CD4-positive, alpha-beta T cell treated with Interleukin-4 for 1 hour (primary cell): ENCODE measurements around the gene CTSL.
A peak's percentile ranks its signal among the peaks of the same experiment; 100 is the strongest.

Experiments
- DNase-seq, 2 donors: peaks; one replicate each; pipeline ENCODE4 v3.0.0-alpha.2; 2020 to 2022

The CTSL gene

DNA sequence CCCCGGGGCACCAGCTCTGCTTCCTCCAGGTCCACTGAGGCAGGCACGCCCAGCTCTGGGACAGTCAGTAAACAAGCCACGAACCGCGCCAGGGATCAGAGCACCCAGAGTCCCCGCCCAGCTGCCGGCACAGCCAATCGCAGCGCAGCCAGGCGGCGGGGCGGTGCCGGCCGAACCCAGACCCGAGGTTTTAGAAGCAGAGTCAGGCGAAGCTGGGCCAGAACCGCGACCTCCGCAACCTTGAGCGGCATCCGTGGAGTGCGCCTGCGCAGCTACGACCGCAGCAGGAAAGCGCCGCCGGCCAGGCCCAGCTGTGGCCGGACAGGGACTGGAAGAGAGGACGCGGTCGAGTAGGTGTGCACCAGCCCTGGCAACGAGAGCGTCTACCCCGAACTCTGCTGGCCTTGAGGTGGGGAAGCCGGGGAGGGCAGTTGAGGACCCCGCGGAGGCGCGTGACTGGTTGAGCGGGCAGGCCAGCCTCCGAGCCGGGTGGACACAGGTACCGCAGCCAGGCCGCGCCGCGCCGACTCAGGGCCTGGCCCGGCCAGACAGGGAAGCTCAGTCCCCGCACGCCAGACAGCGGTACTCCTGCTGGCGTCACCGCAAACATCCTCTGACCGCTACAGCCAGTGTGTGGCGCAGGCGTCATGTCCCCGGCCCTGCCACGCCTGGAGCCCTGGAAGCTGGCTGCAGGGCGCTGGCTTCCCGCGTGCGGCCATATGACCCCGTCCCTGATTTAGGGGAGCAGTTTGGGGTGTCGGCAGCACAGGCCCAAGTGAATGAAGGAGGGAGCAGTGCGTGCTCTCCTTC, at the start of gene CTSL:
CTSL (plus strand) TSS at position 220 of the 810 bp plus-strand sequence. CDS start 1,485 bp downstream, outside the sequence.
- DNase-seq: peak; percentile 39 to 70

DNA sequence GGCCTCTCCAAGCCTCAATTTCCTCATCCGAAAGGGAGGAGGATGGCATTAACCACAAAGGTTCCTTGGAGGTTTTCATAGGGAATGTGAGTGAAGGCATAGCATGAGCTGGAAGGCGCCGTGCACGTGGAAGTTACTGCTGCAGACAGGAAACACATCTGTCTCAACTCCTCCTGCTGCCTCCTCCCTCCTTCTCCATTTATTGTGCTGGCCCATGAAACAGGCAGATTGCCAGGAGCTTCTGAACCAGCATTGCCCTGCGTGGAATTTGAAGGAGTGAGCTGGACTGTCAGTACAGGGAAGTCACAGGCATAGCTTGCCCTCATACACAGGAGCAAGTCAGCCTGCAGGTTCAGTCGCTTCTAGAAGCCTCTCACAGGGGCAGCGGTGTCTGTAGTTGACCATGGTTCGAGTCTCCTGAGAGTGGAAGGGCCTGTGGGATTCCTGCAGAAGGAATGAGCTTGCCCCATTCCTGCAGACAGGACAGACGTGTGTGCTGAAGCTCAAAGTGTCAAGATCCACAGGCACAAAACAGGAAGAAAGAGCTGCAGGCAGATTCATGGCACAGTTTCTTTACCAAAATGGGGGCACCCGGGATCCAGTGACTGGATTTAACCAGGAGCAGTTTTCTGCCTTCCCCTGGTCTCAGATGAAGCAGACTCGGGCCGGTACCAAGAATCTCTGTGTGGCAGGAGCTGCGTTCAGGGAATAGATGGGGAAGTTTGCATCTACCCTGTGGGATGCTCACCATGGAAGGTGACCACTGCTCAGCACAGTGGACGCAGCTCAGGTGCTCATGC, 48.7 kb upstream of the CTSL start:
- no peak for DNase-seq

DNA sequence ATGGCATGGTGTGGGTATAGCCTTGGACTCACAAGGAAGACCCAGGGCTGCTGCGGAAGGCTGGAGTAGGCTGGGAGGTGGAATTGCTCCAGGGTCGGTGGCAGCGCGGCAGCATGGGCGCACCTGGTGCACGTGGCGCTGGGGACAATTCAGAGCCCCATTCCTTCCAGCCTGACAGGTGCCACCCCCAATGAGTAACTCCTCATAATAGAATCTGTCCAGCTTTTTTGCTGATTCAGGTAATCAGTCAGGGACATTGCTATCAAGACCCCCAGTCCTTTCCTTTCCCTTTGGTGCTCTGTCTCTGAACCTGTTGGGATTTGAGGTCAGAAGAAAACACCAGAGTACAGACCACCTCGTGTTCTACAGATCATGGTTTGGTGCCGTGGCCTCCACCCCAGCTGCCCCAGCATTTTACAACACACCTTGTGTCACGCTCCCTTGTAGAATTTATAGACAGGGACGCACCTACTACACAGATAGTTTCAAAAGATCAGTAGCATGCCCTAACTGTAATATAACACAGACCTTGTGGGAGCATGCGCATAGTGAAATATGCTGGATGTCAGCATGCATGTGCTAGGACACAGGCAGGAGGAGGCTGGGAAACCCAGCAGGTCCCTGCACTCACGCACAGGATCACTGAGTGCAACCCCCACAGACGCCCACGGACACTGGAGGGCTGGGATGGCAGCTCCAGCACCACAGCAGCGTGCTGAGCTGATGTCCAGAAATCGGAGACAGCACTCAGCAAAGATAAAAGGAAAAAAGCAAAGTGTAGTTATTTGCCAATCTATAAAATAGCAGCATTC, 47.9 kb upstream of the CTSL start:
- DNase-seq: no peak

DNA sequence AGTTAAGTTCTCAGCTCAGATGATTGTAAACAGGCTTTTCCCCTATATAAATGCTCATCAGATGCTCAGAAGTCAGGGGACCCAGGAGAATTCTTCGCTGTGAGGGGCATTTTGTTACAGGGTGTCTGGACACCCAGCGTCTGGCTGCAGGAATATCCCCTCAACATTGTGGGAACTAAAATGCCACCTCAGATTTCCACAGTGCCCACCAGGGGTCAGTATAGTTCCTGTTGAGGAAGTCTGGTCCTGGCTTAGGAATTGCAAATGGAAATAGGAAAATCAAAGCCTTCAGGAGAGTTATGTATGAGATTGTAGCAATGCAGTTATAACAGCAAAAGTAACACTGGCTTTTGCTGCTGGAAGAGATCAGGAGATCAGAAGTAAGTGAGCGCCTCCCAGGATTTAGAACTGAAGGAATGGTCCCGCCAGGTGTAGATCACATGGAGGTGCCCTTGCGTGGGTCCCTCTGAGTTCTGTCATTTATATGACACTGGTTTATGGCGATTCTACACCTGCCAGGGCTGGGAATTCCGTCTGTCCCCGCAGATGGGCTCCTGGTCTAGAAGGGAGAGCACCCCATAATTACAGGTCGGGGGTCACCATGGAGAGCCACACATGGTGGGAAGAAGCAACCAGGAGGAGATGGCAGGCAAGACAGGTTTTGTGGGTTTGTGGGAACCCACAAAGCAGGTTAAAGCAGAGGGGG, 47.1 kb upstream of the CTSL start:
- peak; percentile 30 to 34 for DNase-seq

DNA sequence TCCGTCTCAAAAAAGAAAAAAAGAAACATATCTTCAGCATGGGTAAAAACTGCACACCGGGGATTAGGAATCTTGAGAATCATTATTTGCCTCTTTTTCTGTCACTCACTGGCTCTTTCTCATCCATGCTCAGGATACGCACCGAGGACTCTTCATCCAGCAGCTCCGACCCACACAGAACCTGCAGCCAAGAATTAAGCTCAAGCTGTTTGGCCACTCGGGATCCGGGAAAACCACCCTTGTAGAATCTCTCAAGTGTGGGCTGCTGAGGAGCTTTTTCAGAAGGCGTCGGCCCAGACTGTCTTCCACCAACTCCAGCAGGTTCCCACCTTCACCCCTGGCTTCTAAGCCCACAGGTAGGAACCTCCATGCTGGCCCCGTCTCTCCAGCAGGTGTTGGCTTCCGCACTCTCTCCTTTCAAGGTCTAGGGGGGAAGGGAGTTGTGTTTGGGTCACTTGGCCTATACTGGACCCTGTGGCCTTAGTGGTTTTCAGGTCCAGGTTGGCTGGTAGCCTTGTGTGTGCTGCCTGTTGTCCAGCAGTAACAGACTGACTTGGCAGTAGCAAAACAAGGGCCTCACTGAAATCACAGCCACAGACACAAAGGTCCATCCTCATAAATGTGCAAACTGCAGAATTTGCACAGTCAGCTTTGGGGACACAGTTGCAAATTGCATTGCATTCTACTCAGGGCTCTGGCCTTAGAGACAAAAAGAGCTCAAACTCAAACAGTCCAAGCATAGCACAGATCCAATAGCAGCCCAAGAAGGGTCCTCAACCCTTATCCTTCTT, 44.5 kb upstream of the CTSL start:
- no peak for DNase-seq

DNA sequence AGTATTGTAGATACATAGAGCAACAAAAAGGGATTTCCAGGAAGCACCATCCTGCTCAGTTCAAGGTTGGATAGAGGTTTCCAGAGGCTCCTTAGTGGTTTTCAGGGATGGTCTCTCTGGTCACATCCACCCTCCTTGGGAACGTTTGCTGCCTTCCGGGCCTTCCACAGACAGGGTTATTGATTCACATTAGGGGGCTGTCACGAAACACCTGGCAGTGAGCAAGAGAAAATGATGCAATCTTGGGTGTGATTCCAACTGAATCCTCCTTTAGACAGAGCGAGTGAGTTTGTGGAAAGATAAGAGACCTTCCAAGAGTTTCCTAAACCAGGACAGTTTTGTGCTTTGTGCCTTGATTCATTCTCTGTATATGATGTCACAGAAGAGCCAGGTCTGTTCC, 43.8 kb upstream of the CTSL start:
- DNase-seq: no peak

DNA sequence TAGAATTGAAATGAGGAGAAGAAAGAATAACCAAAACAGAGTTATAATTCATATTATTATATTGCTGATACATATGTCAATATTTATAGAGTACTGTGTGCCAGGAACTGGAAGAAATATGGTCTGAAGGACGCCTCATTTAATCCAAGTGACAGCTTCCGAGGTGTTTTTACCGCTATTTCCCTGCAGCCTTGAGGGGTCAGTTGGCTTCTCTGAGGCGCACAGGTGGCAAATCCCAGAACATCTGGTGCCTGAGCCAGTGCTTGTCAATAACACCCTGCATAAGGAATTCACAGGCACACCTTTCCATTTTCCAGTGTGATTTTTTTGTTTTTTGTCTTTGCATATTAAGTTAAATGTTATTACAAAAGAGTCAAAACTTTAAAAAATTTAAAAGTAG, 43.3 kb upstream of the CTSL start:
- DNase-seq: no peak

DNA sequence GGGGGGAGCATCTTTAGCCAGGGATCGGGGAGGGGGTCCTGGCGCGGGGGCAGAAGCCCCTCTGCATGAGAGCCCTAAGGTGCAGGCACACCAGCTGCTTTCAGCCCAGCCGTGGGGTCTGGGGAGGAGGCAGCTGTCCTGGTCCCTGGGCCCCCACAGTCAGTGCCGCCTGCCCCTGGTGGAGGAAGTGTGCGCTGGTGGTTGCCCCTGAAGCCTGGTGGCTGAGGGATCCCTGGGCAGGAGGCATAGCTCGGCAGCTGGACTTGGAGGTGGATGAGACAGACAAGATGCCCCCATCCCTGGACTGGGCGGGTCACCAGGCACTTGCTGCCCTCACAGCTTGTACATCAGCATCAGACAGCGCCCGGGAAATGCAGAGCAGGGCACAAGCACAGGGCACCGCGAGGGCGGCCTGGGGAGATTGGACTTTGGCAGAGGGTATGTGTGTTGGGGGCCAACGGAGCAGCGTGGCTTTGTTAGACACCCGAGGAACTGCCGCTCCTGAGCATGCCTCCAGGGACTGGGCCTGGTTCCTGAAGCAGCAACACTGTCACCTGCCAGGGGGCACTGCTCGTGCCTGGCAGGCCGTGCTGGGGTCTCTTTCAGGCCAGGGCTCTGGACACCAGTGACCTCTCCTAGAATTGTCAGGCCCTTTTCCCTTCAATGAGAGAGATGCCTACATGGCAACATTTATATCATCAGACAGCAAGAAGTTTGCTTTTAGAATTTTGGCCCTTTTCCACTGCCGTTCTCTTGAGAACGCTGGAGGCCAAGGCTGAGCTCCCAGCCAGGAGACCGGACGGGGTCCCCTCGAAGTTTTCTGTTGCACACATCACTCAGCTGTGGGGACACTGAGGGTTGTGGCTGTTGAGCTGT, 41.9 kb upstream of the CTSL start:
- DNase-seq: no peak

DNA sequence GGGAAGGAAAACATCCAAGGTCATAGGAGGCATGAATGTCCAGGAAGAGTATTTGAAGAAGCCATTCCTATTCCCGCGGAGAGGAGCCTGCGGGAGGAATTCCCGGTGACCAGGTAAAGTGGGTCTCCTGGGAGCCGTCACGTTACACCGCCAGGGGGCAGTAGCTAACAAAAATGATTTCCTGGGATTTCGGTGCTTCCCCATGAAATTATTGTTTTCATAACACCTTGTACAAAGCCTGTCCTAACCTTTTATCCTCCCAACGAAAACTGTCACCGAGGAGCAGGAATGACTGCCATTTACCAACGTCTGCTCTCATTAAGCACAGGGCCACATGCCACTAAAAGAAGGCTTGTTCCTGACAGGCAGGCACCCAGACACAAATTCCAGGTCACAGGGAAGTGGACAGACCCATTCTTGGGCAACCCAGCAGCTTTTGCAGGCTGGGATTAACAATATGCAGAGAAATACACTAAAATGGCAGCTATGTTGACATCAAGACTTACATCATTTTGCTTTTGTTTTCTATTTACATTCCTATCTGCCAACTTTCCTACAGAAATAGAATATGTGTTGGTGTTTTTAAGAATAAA, 41.2 kb upstream of the CTSL start:
- DNase-seq: no peak

DNA sequence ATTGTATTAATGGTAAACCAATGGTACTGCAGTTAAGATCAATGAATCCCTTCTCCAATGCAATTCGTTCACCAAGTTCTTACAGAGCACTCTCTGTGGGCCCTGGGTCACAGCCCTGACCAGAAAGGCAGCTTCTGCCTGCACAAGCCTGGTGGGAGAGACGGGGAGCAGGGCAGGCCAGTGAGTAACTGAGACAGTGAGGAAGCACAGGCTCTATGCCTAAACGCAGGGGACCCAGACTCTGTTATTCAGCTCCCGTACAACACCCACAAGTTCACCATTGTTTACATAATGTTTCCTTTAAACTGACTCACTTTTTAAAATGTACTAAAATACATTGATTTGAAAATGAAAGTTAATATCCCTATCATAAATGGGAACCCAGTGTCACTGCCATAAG, 40.5 kb upstream of the CTSL start:
- no peak for DNase-seq

DNA sequence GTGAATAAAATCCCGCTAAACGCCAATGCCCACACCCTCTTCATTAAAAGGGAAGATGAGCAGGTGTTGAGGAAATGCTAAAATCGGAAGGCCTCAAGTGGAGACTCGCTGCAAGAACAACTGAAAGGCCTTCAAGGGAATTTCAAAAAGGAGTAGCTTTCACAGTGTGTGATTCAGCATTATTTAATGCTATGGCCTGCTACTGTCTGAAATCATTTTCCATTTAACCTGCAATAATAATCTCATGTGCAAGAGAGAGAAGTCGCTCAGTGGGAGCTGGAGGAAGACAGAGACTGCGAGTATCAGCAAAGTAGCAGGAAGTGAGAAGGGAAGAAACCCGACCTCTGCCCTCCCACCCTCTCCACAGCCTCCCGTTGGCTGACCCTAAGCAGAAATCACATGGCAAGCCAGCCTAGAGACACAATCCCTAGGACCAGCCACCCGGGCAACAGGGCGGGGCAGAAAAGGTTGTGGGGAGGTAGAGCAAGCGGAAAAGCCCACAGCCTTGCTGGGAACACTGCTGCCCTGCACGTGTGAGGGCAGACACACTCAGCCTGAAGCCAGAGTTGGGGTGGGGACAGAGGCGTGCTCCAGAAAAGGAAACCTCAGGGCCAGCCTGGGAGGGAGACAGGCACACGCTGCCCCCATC, 39.9 kb upstream of the CTSL start:
- no peak for DNase-seq

DNA sequence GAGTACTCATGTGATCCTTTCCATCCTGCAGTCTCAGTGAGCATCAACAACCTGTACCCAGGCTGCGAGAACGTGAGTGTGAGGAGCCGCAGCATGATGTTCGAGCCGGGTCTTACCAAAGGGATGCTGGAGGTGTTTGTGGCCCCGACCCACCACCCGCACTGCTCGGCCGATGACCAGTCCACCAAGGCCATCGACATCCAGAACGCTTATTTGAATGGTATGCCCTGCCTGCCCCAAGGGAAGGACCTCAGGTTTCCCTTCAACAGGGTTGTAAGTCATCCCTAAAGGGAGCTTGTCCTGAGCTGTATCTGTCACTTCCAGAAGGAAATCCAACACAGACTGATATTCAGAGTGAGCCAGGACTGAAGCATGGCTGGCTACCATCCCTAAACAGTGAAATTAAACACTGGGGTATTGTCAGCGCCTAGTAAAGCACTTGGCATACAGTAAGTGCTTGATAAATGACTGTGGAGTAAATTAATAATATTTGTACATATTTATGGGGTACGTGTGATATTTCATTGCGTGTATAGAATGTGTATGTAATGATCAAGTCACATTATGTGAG, 39.3 kb upstream of the CTSL start:
- DNase-seq: no peak

DNA sequence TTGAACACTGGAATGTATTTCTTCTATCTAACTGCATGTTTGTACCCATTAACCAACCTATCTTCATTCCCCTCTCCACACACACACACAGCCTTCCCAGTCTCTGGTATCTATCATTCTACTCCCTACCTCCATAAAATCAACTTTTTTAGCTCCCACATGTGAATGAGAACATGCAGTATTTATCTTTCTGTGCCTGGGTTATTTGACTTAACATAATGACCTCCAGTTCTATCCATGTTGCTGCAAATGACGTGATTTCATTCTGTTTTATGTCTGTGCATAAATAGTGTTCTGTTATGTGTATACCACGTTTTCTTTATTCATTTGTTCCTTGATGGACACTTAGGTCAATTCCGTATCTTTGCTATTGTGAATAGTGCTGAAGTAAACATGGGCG, 38.7 kb upstream of the CTSL start:
- DNase-seq: no peak

DNA sequence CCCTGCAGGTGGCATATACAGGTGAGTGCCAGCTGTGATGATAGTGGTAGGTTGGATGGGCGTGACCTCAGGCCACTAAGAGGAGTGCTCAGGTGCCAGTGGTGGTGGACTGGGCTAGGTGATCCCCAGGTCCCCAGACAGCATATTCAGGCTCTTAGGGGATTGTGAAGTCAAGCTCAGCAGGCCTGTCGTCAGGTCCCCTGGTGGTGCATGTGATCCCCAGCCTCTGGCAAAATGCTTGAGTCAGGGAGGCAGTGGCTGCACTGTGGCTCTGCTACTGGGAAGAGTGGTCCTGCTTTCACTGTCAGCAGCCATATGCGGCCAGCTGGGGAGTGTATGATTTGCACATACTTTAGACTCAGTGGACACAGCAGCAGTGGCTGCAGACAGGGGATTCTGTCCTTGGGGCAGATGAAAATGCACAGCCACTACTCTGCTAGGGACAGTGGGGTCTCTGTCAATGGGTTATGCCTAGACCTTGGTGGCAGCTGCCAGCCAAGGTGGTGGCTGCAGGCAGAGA, 31.6 kb upstream of the CTSL start:
- no peak for DNase-seq

DNA sequence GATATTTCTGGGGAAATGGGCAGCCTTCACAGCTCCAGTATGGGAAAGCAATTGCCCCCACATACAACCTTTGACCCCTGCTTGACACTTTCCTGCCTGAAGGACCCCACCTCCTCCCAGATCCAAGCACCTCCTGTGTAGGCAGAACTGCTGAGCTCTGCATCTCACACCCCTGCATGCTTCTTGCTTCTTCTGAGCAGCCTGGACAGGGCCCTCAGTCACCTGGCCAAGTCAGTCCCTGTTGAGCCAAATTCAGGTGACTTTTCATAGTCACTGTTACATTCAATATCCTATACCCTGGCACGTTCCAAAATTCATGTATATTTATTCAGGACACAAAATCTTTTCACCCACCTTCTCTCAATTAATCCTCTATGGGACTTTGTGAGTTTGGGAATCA, 30.4 kb upstream of the CTSL start:
- no peak for DNase-seq

DNA sequence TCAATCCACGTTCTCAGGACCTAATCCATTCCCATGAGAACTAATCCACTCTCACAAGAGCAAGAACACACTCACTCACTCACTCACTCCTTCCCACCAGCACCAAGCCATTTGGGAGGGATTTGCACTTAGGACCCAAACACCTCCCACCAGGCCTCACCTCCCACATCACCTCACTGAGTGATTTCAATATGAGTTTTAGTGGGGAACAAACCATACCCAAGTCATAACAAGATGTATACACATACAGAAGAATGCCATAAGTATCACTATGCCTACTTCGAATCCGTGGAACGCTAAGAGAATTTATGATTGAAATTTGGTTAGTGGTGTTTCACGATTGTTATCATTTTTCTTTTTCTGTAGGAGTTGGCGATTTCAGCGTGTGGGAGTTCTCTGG, 29.3 kb upstream of the CTSL start:
- no peak for DNase-seq

DNA sequence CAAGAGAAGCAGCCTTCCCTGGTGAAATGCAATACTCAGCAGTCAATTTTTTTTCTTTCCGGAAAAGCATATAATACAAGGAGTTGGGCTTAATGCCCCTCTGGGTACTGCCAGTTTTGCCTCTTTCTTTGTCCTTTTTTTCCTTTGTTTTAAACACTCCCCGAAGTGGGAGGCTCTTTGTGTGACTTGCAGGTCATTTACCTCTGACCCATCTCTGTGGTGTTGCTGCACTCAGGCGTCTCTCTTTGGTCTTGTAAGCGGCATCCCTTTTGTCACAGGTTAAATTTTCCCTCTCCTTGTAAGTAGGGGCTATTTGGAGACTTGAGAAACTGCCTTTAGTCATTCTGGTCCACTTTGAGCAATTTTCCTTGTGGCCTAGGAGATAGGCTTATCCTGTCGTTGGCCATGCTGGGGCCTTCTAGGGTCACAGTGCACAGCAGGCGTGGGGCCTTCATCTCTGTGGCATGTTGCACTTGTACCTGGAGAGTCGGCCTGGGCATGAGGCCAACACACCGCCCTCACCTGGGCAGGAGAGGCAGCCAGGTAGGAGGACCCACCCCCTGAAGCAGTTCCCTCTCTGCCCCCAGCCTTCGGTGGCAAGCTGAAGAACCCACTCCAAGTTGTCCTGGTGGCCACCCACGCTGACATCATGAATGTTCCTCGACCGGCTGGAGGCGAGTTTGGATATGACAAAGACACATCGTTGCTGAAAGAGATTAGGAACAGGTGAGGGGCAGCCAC, 27.7 kb upstream of the CTSL start:
- no peak for DNase-seq

DNA sequence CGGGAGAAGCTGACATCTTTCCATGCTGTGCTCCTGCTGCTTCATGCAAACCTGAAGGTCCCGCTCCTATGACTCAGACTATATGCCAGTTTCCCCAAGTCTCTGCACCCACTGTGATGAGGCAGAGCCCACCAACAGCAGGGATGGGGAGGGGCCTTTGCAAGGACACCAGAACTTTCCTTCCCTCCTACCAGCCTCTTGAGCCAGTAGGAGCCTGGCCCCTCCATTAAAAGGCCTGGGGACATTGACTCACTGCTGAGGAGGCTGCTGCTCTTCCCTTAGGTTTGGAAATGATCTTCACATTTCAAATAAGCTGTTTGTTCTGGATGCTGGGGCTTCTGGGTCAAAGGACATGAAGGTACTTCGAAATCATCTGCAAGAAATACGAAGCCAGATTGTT, 26.1 kb upstream of the CTSL start:
- no peak for DNase-seq

DNA sequence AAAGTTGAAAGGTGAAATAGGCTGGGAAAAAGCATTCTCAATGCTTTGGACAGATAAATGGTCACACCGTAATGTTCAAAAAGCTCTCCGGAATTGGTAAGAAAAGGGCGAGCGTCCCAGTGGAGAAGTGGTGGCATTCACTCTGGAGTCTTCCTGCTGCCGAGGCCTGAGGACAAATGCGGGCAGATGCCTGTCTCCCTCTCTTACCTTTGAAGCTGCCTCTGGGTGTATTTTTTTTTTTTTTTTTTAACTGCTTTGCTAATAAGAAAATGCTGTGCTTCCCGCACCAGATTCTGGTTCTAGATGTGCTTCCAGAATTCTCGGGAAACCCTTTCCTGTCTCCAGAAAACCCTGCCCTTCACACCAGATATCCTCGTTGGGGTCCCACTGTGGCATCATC, 24.4 kb upstream of the CTSL start:
- DNase-seq: no peak
